ENCODE data around the gene CCDC92B. TPM values are rescaled to one million over a fixed set of nuclear protein-coding genes. Genes with fewer than 3 reads are reported as not detected.

The CCDC92B gene
- total RNA-seq, 1 experiment from 2014 or later: not detected

GRCh38 chr17:2778489-2778888, 29.0 kb upstream of the CCDC92B start:
- DNase-seq (ENCODE audit: low spot score): no peak

GRCh38 chr17:2777242-2777867, 27.9 kb upstream of the CCDC92B start:
- no peak for DNase-seq (ENCODE audit: low spot score)

- no peak for DNase-seq (ENCODE audit: low spot score)
Observed at GRCh38 chr17:2776589-2777241, 27.3 kb upstream of the CCDC92B start.

- no peak for DNase-seq (ENCODE audit: low spot score)
Observed at GRCh38 chr17:2775206-2775605, 25.8 kb upstream of the CCDC92B start.

- no peak for DNase-seq (ENCODE audit: low spot score)
Observed at GRCh38 chr17:2770129-2770528, 20.7 kb upstream of the CCDC92B start.

GRCh38 chr17:2758870-2759269, 9.4 kb upstream of the CCDC92B start:
- no peak for DNase-seq (ENCODE audit: low spot score)

- no peak for DNase-seq (ENCODE audit: low spot score)
Observed at GRCh38 chr17:2755891-2756724, 6.7 kb upstream of the CCDC92B start.

- DNase-seq (ENCODE audit: low spot score): no peak
Observed at GRCh38 chr17:2751491-2751890, 2.0 kb upstream of the CCDC92B start.

- DNase-seq (ENCODE audit: low spot score): no peak
Observed at GRCh38 chr17:2750721-2751120, 1.3 kb upstream of the CCDC92B start.

GRCh38 chr17:2749784-2750181, 331 bp upstream of the CCDC92B start:
- peak; percentile 40 for DNase-seq (ENCODE audit: low spot score)

- DNase-seq (ENCODE audit: low spot score): no peak
Observed at GRCh38 chr17:2745317-2746037, 4.0 kb downstream of the CCDC92B start.

GRCh38 chr17:2737693-2738092, 11.8 kb downstream of the CCDC92B start:
- DNase-seq (ENCODE audit: low spot score): no peak

- DNase-seq (ENCODE audit: low spot score): no peak
Observed at GRCh38 chr17:2736956-2737355, 12.5 kb downstream of the CCDC92B start.

GRCh38 chr17:2735896-2736295, 13.6 kb downstream of the CCDC92B start:
- no peak for DNase-seq (ENCODE audit: low spot score)

GRCh38 chr17:2734939-2735338, 14.5 kb downstream of the CCDC92B start:
- no peak for DNase-seq (ENCODE audit: low spot score)

GRCh38 chr17:2731807-2732206, 17.6 kb downstream of the CCDC92B start:
- no peak for DNase-seq (ENCODE audit: low spot score)

GRCh38 chr17:2730764-2731353, 18.6 kb downstream of the CCDC92B start:
- DNase-seq (ENCODE audit: low spot score): no peak

GRCh38 chr17:2724784-2725164, 24.7 kb downstream of the CCDC92B start:
- DNase-seq (ENCODE audit: low spot score): no peak

- DNase-seq (ENCODE audit: low spot score): no peak
Observed at GRCh38 chr17:2723997-2724783, 25.3 kb downstream of the CCDC92B start.

- DNase-seq (ENCODE audit: low spot score): no peak
Observed at GRCh38 chr17:2723505-2723996, 25.9 kb downstream of the CCDC92B start.

- DNase-seq (ENCODE audit: low spot score): no peak
Observed at GRCh38 chr17:2722611-2723010, 26.8 kb downstream of the CCDC92B start.
